Upper lobe of left lung (tissue), 4 donors: ENCODE results near the gene TATDN2.

Experiments
- EP300 ChIP-seq, 4 donors: sonication (generic); formaldehyde crosslinking; IDR thresholded peaks; one replicate each; pipeline ENCODE4 v1.5.1; 2017; ENCODE audit warnings: antibody characterized with exemption in 4 of 4, control low read depth in 2 of 4
- POLR2AphosphoS5 ChIP-seq, 2 donors: sonication (generic); formaldehyde crosslinking; IDR thresholded peaks; one replicate each; pipeline ENCODE4 v1.5.1; 2017; ENCODE audit warnings: antibody characterized with exemption in 2 of 2

DNA sequence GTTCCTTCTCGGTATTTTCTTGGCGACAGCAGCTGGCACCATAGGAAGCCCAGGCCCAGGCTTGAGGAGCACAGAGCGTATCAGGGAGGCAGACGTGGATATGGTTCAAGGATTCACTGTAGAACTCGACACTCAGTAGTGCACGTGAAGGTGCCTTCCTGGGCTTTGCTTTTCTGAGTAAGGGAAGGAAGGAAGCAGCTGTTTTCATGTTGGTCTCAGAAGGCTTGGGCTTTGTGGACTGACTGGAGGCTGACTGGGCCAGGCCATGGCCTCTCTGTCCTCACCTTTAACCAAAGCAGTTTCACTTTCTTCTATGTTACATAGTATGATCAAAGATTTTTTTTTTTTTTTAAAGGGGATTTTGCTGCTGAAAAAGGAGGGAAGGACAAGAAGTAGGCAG is 51.4 kb downstream of the TATDN2 start:
- no peak for TF ChIP-seq EP300 (IDR thresholded peaks at IDR 0.05)
- TF ChIP-seq POLR2AphosphoS5 (IDR thresholded peaks at IDR 0.05) = no peak
